HG02970 (cell line): ENCODE measurements around the gene OR2S2.

Experiments
- ATAC-seq: cut with Tn5 transposase; IDR thresholded peaks from one replicate; pipeline ENCODE4 v1.9.1; 2021; ENCODE audit warnings: mild to moderate bottlenecking, moderate library complexity, moderate number of reproducible peaks; ENCODE audit not compliant: unreplicated experiment, low FRiP score

OR2S2 gene

GRCh38 chr9:35911690-35912089 is 46.3 kb downstream of the OR2S2 start:
- no peak for ATAC-seq

- no peak for ATAC-seq
Observed at GRCh38 chr9:35910613-35911359, 47.2 kb downstream of the OR2S2 start.

- ATAC-seq, result no peak
Observed at GRCh38 chr9:35909687-35910612, 48.0 kb downstream of the OR2S2 start.

- ATAC-seq, result no peak
Observed at GRCh38 chr9:35909274-35909673, 48.7 kb downstream of the OR2S2 start, which contains the start of gene SPAAR. Gene SPAAR (plus strand): TSS chr9:35909490. CDS start chr9:35910464, 974 bp downstream.

GRCh38 chr9:35908504-35909125 is 49.3 kb downstream of the OR2S2 start:
- no peak for ATAC-seq

GRCh38 chr9:35907711-35908503 is 50.0 kb downstream of the OR2S2 start:
- ATAC-seq, result no peak
